Astrocyte of the cerebellum (primary cell): Measurements from ENCODE around the gene MAPKBP1.
"Not testable (repeated sequence)": the region's sequence is repeated elsewhere in the genome, so short reads cannot be mapped to it uniquely, and the experiment has no call there.

Experiments
- DNase-seq: peaks from one replicate; pipeline ENCODE4 v3.0.0-alpha.2; 2011; ENCODE audit warnings: low read depth
- H3K4me3 ChIP-seq: 2 replicates; pipeline ENCODE4 v1.5.1; 2011; ENCODE audit warnings: mild to moderate bottlenecking, low read depth, low read length, moderate library complexity
- CTCF ChIP-seq: IDR thresholded peaks from 2 replicates; pipeline ENCODE4 v1.5.1; 2012; ENCODE audit warnings: low read length, low read depth, moderate library complexity, mild to moderate bottlenecking; ENCODE audit errors: missing control alignments
- in situ Hi-C: cut with HindIII; loops from 2 replicates; pipeline ENCODE4 v1.10.0; 2017; ENCODE audit warnings: low sequenced_read_pairs

The MAPKBP1 gene

DNA sequence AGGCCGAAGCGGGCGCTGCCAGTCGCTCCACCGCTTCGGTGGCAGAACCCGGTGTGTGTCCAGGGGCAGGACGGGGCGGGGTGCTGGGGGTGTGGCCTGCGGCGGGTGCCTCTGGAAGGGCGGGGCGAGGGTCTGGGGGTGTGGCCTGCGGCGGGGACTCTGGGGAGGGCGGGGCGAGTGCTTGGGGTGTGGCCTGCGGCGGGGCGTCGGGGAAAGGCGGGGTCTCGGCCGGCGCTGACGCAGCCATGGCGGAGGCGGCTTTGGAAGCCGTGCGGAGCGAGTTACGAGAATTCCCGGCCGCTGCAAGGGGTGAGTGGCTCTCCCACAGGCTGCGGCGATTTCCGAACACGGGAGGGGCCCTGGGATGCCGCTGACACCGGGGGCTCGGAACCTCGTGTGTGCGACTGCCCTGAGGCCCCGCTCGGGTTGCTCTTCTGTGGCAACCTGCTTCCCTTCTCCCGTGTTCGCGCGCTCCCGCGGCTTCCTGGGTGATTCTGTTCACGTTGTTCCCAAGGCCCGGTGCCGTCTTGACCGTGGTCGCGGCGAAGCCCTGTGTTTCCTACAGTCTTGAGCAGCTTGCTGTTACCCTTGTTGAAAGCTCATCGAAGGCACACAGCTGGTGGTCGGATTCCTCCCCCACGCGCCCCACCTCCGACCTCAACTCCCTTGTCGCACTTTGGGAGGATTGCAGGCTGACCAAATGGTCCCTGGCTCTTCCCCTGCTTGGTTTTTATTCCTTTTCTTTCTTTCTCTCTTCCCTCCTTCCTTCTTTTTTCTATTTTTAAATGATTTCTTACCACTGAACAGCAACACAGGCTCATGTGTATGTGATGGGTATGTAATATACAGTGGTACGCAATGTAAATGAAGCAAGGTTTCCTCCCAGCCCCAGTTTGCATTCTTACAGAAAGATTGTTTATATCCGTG lies 53.9 kb downstream of the MAPKBP1 start, which contains the start of gene JMJD7:
Gene JMJD7, plus strand, starts transcription at position 213 of the 927 bp plus-strand sequence. Its CDS starts 33 bp downstream, at position 246.
- in situ Hi-C loops, result no loop called here

GRCh38 chr15:41828807-41829141 lies 54.5 kb downstream of the MAPKBP1 start:
- DNase-seq, result no peak
- no peak for TF ChIP-seq CTCF
- in situ Hi-C loops, result no loop called here
- H3K4me3 ChIP-seq, result peak overlapping the region; percentile 87

More for the DNA sequence above, 53.9 kb downstream of the MAPKBP1 start, which contains the start of gene JMJD7:
- H3K4me3 ChIP-seq, result peak within 1 kb of the TSS; percentile 87
- no peak for TF ChIP-seq CTCF
- peak; percentile 50 for DNase-seq

GRCh38 chr15:41829959-41830646 lies 55.8 kb downstream of the MAPKBP1 start:
- in situ Hi-C loops, result no loop called here
- no peak for TF ChIP-seq CTCF
- H3K4me3 ChIP-seq, result no peak overlapping the region
- DNase-seq, result no peak

GRCh38 chr15:41831291-41831690 lies 57.0 kb downstream of the MAPKBP1 start:
- H3K4me3 ChIP-seq, in situ Hi-C loops: not testable (repeated sequence)
- peak; percentile 9 for DNase-seq

- no peak for TF ChIP-seq CTCF
- no peak for DNase-seq
- H3K4me3 ChIP-seq, result no peak overlapping the region
- in situ Hi-C loops, result no loop called here
Observed at GRCh38 chr15:41832208-41832607, 57.9 kb downstream of the MAPKBP1 start.

DNA sequence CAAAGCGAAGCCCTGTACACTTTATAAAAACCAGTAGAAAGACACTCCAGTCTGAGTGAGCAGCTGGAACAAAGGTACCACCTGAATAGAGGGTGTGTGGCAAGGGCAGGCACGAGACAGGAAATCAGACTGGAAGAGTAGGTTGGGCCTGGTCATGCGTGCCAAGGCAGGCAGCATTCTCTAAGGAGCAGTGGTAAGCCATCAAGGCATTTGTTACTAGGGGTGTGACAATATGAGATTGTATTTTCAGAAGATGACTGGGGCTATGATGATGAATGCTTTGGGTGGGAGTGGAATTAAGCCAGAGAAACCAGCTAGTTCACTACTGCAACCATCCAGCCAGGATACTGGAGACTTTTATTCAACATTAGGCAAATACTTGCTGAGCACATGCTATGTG lies 58.6 kb downstream of the MAPKBP1 start:
- no peak overlapping the region for H3K4me3 ChIP-seq
- in situ Hi-C loops, result no loop called here
- DNase-seq, result no peak
- no peak for TF ChIP-seq CTCF

- H3K4me3 ChIP-seq, result no peak overlapping the region
- no peak for TF ChIP-seq CTCF
- in situ Hi-C loops, result no loop called here
- no peak for DNase-seq
Observed at GRCh38 chr15:41834096-41834495, 59.8 kb downstream of the MAPKBP1 start.
